ENCODE data around the gene THAP3. TPM values are rescaled to one million over a fixed set of nuclear protein-coding genes. Genes with fewer than 3 reads are reported as not detected.
"Not testable (repeated sequence)": the region's sequence is repeated elsewhere in the genome, so short reads cannot be mapped to it uniquely, and the experiment has no call there.

Gene THAP3
- total and polyA plus RNA-seq, 4 donors = 17.4 to 31.8 (median 29.1) TPM

DNA sequence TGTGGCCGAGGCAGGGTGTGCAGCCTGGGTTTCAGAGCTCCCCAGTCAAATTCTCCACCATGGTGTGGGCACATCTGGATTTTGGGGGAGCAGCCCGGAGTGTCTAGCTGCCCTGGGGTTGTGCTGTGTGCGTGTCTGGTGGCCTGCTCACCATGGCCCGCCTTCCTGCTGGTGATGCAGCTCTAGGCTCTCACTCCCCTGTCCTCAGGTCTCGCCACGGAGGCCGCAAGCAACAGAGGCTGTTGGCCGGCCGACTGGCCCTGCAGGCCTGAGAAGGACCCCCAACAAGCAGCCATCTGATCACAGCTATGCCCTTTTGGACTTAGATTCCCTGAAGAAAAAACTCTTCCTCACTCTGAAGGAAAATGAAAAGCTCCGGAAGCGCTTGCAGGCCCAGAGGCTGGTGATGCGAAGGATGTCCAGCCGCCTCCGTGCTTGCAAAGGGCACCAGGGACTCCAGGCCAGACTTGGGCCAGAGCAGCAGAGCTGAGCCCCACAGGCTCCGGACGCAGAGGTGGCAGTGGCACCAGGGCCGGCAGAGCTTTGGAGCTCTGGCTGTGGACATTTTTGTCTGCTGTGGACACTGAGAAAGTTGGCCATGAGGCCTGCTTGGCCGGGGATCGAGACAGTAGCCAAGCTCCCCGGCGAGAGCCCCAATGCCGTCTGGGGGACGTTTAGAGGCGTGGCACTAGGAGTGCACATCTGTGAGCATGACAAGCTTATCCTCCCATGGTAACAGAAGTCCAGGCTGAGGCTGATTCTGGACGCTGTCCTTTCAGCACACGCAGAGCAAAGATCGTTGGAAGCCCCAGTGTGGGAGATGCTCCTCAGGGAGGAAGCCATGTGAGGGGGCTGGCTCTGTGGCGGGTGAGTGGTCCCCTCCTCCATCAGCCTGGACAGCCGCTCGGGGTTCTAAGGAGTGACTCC, 8.2 kb downstream of the THAP3 start:
- Histone ChIP-seq H3K27me3 (ENCODE audit: control insufficient read depth, insufficient read depth, low read length) (no peaks in the 10 kb centered on the region), H3K4me3 (ENCODE audit: low read depth, low read length) (no peak overlapping the region), H3K4me1 (ENCODE audit: control insufficient read depth, insufficient read depth, low read length) (peaks cover 11% of the 10 kb centered on the region), H3K9me3 (ENCODE audit: control insufficient read depth, insufficient read depth, low read length) (no peaks in the 10 kb centered on the region), H3K27ac (ENCODE audit: low read depth, low read length) (no peak overlapping the region), H3K36me3 (ENCODE audit: control insufficient read depth, insufficient read depth, low read length) (peaks cover 95% of the 10 kb centered on the region)
- WGBS (ENCODE audit: insufficient coverage) = 91% methylated on average over 25 of the region's 30 CpGs
- no peak for DNase-seq (ENCODE audit: low read depth in 4 of 6, low spot score in 6 of 6)

DNA sequence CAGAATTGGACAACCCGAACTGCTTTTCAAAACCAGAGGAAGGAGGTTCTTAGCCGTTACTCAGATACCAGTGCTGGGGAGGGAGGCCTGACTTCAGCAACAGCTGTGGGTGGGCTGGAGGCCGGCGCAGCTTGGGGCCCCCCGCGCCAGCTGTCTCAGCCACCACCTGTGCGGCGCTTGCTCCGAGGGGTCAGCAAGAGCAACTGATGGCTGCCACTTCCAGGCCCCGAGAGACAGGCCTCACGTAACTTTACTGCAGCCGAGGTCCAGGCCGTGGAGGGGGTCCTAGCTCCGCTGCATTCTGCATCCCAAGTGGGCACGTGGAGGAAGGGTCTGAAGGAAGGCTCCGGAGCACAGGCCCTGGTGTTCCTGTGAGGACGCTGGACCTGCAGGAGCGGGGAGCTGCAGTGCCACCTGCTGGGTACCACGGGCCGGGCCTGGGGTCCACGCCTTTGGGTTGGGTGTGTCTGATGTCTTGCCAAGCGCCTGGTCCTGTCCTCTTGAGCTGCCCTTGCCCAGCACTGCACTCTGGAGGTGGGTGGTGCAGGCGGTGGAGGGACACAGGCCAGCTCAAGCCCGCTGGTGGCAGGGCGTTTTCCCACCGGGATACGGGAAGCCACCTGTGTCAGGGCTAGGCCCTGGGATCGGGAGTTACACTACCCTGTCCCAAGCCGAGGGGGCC, 9.8 kb downstream of the THAP3 start:
- Histone ChIP-seq H3K4me1 (ENCODE audit: control insufficient read depth, insufficient read depth, low read length) (peaks cover 7% of the 10 kb centered on the region), H3K27me3 (ENCODE audit: control insufficient read depth, insufficient read depth, low read length) (no peaks in the 10 kb centered on the region), H3K36me3 (ENCODE audit: control insufficient read depth, insufficient read depth, low read length) (peaks cover 88% of the 10 kb centered on the region), H3K4me3 (ENCODE audit: low read depth, low read length) (no peak overlapping the region), H3K9me3 (ENCODE audit: control insufficient read depth, insufficient read depth, low read length) (no peaks in the 10 kb centered on the region), H3K27ac (ENCODE audit: low read depth, low read length) (no peak overlapping the region)
- 70% methylated on average over 28 of the region's 29 CpGs for whole genome bisulfite sequencing (ENCODE audit: insufficient coverage)
- DNase-seq (ENCODE audit: low read depth in 4 of 6, low spot score in 6 of 6) = peak in 2 of 6 donors; percentile 32 to 33

DNA sequence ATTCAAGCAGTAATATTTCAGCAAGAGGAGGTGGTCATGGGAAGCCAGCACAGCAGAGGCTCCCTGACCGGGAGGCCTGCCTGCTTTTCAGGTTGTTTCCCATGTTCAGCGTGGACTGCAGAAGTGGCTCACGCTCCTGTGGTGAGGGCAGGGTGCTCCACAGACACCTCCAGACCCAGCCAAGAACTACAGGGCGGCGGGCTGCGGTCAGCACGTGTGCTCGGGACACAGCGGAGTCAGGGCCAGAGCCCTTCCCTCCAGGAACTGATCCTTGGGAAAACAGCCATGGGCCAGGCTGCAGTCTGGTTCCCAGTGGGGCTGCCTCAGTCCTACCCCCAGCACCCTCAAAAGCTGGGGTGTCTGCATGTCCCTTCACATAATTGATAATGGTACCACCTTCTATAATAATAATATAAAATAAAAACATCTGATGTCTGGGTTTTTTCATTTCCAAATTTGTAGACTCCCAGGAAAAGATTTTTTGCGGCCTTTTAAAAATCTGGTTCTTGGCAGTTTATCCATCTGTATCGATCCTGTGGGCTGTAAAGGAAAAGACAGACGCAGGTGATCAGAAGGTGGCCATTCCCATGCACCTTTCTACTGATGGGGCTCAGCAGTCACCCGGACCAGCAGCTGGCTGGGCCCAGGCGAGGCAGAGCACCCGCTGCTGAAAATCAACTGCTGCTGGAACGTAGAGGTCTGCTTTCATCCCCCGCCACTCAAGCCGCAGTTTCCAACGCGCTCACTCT, 10.7 kb downstream of the THAP3 start:
- Histone ChIP-seq H3K4me1 (ENCODE audit: control insufficient read depth, insufficient read depth, low read length) (peaks cover 7% of the 10 kb centered on the region), H3K27ac (ENCODE audit: low read depth, low read length) (no peak overlapping the region), H3K4me3 (ENCODE audit: low read depth, low read length) (no peak overlapping the region), H3K27me3 (ENCODE audit: control insufficient read depth, insufficient read depth, low read length) (no peaks in the 10 kb centered on the region), H3K9me3 (ENCODE audit: control insufficient read depth, insufficient read depth, low read length) (no peaks in the 10 kb centered on the region), H3K36me3 (ENCODE audit: control insufficient read depth, insufficient read depth, low read length) (peaks cover 88% of the 10 kb centered on the region)
- no peak for DNase-seq (ENCODE audit: low read depth in 4 of 6, low spot score in 6 of 6)
- 81% methylated on average over 16 of the region's 20 CpGs for WGBS (ENCODE audit: insufficient coverage)

DNA sequence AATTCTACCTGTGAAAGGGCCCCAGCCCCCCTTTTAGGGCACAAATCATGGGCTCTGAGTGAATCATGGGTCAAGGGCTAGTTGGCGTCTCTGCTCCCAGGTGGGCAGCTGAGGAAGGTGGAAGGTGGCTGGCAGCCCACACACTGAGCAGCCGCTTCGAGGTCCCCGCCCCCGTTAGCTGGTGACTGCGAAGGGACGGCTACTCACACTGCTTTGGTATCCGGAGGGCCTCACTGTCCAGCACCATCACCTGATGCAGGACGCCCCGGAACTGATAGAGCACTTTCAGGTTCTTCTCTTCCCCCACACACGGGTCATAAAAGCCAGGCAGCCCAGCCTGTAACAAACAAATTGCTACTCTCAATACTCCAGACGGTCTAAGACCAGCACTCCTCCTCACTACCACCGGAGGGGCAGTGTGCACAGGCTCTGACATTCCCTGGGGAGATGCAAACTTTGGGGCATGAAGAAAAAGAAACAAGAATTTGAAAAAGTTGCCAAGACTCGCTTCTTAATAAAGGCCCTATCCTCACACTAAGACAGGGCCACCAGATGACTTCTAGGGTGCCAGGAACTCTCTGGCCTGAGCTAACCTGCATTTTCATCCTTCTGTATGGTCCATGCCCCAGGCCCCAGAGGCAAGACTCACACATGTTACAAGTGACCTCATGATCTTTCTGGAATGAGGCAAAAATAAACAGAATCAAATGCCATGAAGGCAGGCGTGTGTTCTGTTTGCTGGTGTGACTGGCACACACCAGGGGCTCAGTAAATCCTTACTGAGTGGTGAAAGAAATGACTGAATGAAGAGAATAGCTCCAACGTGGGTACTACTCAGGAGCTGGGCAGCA, 11.5 kb downstream of the THAP3 start:
- Histone ChIP-seq H3K4me1 (ENCODE audit: control insufficient read depth, insufficient read depth, low read length) (peaks cover 7% of the 10 kb centered on the region), H3K27me3 (ENCODE audit: control insufficient read depth, insufficient read depth, low read length) (no peaks in the 10 kb centered on the region), H3K4me3 (ENCODE audit: low read depth, low read length) (no peak overlapping the region), H3K36me3 (ENCODE audit: control insufficient read depth, insufficient read depth, low read length) (peaks cover 85% of the 10 kb centered on the region), H3K27ac (ENCODE audit: low read depth, low read length) (no peak overlapping the region), H3K9me3 (ENCODE audit: control insufficient read depth, insufficient read depth, low read length) (no peaks in the 10 kb centered on the region)
- WGBS (ENCODE audit: insufficient coverage) = 84% methylated on average over 16 of the region's 16 CpGs
- no peak for DNase-seq (ENCODE audit: low read depth in 4 of 6, low spot score in 6 of 6)

DNA sequence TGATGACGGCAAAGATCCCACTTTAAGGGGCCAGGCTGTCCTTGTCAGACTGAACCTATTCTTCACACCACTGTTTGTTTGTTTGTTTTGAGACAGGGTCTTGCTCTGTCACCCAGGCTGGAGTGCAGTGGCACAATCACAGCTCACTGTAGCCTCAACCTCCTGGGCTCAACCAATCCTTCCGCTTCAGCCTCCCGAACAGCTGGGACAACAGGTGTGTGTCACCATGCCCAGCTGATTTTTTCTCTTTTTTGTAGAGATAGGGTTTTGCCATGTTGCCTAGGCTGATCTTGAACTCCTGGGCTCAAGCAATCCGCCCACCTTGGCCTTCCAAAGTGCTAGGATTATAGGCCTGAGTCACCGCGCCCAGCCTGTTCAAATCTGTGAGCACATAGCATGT, 12.1 kb downstream of the THAP3 start:
- not testable (repeated sequence) for H3K4me1 ChIP-seq (ENCODE audit: control insufficient read depth, insufficient read depth, low read length); H3K27me3 ChIP-seq (ENCODE audit: control insufficient read depth, insufficient read depth, low read length); H3K4me3 ChIP-seq (ENCODE audit: low read depth, low read length); H3K27ac ChIP-seq (ENCODE audit: low read depth, low read length); H3K9me3 ChIP-seq (ENCODE audit: control insufficient read depth, insufficient read depth, low read length); DNase-seq (ENCODE audit: low read depth in 4 of 6, low spot score in 6 of 6)
- H3K36me3 ChIP-seq (ENCODE audit: control insufficient read depth, insufficient read depth, low read length) = peaks cover 83% of the 10 kb centered on the region
- 94% methylated on average over 5 of the region's 6 CpGs for WGBS (ENCODE audit: insufficient coverage)

DNA sequence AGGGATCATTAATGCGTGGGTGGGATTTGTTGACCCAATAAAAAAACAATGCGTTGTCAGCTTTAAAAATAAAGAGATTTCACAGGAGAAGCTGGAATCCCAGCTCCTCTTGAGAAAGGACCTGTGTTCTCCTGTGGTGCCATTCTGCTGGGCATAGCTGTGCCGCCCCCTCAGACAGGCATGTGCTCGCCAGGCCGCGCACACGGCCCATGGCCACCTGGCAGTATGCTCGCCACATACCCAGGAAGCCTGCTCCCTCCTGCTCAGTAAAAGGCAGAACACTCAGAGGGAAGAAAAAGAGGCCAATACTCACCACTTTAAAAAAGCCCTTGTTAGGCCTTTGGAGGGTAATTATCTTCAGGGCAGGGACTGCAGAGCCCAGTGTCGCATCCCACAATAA, 13.1 kb downstream of the THAP3 start:
- Histone ChIP-seq H3K27me3 (ENCODE audit: control insufficient read depth, insufficient read depth, low read length) (no peaks in the 10 kb centered on the region), H3K4me1 (ENCODE audit: control insufficient read depth, insufficient read depth, low read length) (peaks cover 7% of the 10 kb centered on the region), H3K4me3 (ENCODE audit: low read depth, low read length) (no peak overlapping the region), H3K36me3 (ENCODE audit: control insufficient read depth, insufficient read depth, low read length) (peaks cover 81% of the 10 kb centered on the region), H3K9me3 (ENCODE audit: control insufficient read depth, insufficient read depth, low read length) (no peaks in the 10 kb centered on the region), H3K27ac (ENCODE audit: low read depth, low read length) (no peak overlapping the region)
- no peak for DNase-seq (ENCODE audit: low read depth in 4 of 6, low spot score in 6 of 6)
- 95% methylated on average over 7 of the region's 9 CpGs for WGBS (ENCODE audit: insufficient coverage)

DNA sequence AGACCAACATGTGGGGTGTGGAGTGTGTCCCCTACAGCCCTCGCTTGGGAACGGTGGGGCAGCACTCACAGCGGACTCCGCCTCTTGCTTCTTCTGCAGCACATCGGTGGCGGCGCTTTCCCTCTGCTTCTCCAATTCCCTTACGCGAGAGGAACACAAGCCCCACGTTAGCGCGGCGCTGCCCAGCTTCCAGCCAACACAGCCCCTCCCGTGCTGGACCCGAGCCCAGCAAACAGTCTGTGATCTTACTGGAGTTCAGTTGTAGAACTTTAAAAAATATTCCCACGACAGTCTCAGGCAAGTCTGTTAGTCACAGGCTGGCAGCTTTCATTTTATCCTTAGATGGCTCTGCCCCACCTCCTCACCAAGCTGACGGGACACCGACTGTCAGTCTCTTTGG, 13.6 kb downstream of the THAP3 start:
- 55% methylated on average over 14 of the region's 18 CpGs for WGBS (ENCODE audit: insufficient coverage)
- H3K4me3 ChIP-seq (ENCODE audit: low read depth, low read length) = no peak overlapping the region
- no peaks in the 10 kb centered on the region for H3K27me3 ChIP-seq (ENCODE audit: control insufficient read depth, insufficient read depth, low read length)
- H3K4me1 ChIP-seq (ENCODE audit: control insufficient read depth, insufficient read depth, low read length) = peaks cover 7% of the 10 kb centered on the region
- H3K9me3 ChIP-seq (ENCODE audit: control insufficient read depth, insufficient read depth, low read length) = no peaks in the 10 kb centered on the region
- peak in 2 of 6 donors; percentile 67 to 92 for DNase-seq (ENCODE audit: low read depth in 4 of 6, low spot score in 6 of 6)
- no peak overlapping the region for H3K27ac ChIP-seq (ENCODE audit: low read depth, low read length)
- peaks cover 80% of the 10 kb centered on the region for H3K36me3 ChIP-seq (ENCODE audit: control insufficient read depth, insufficient read depth, low read length)

DNA sequence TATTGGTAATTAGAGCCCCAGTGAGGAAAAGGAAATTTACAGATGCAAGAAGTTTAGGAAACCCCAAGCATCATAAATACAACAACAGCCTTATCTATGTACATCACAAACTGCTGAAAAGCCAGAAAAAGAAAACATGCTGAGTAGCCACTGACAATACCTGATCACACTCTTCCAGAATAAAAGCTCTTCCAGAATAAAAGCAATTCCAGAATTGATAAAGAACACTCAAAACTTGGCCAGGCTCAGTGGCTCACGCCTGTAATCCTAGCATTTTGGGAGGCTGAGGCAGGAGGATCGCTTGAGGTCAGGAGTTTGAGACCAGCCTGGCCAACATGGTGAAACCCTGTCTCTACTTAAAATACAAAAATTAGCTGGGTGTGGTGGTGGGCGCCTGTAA, 16.2 kb downstream of the THAP3 start:
- H3K4me3 ChIP-seq (ENCODE audit: low read depth, low read length); H3K4me1 ChIP-seq (ENCODE audit: control insufficient read depth, insufficient read depth, low read length); H3K27me3 ChIP-seq (ENCODE audit: control insufficient read depth, insufficient read depth, low read length); H3K9me3 ChIP-seq (ENCODE audit: control insufficient read depth, insufficient read depth, low read length); DNase-seq (ENCODE audit: low read depth in 4 of 6, low spot score in 6 of 6); H3K27ac ChIP-seq (ENCODE audit: low read depth, low read length): not testable (repeated sequence)
- peaks cover 80% of the 10 kb centered on the region for H3K36me3 ChIP-seq (ENCODE audit: control insufficient read depth, insufficient read depth, low read length)
- WGBS (ENCODE audit: insufficient coverage) = no CpG with 5 or more reads among the region's 3 CpGs

DNA sequence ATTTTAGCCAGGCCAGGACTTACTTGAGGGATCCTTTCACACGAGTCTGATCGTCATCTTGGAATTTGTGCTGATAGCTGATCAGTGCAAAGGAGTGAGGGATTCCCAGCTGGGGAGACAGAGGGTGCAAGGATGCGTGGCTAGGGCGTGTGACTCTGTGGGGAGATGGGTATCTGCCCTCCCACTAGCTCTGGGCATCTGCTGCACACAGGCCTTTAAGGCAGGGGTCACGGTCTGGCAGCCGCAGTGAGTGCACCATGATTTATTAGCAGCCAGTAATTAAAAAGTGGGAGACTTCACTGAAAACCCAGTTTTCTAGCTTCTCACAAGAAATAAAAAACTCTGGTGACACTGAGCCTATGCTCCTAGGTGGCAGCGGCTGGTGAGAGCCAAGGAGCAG, 20.4 kb downstream of the THAP3 start:
- peaks cover 66% of the 10 kb centered on the region for H3K36me3 ChIP-seq (ENCODE audit: control insufficient read depth, insufficient read depth, low read length)
- no peaks in the 10 kb centered on the region for H3K27me3 ChIP-seq (ENCODE audit: control insufficient read depth, insufficient read depth, low read length)
- no peaks in the 10 kb centered on the region for H3K4me1 ChIP-seq (ENCODE audit: control insufficient read depth, insufficient read depth, low read length)
- H3K9me3 ChIP-seq (ENCODE audit: control insufficient read depth, insufficient read depth, low read length) = no peaks in the 10 kb centered on the region
- no peak for DNase-seq (ENCODE audit: low read depth in 4 of 6, low spot score in 6 of 6)
- H3K27ac ChIP-seq (ENCODE audit: low read depth, low read length) = no peak overlapping the region
- 93% methylated on average over 5 of the region's 7 CpGs for WGBS (ENCODE audit: insufficient coverage)
- no peak overlapping the region for H3K4me3 ChIP-seq (ENCODE audit: low read depth, low read length)
